K562 (cell line): Measurements from ENCODE around the gene ENO3. TPM values are rescaled to one million over a fixed set of nuclear protein-coding genes. Genes with fewer than 3 reads are reported as not detected.

Experiments
- ATAC-seq: fragments of 200-7000 bp; cut with Tn5 transposase; 3 replicates; pipeline ENCODE4 v1.9.1; 2020; ENCODE audit warnings: moderate library complexity
- BruUV-seq: library from RNA; stranded (reverse); fragments of 400-500 nt; replicated peaks from 2 replicates; lab custom pipeline; 2021; lab: Mats Ljungman, UMichigan
- CTCF ChIA-PET: fragments of 300-600 bp; formaldehyde crosslinking; extraction: SDS; loops from one replicate; lab custom pipeline; 2021; ENCODE audit warnings: low intra/inter-chr PET ratio; lab: Yijun Ruan, JAX
- POLR2A ChIA-PET: fragments of 300-600, 350-650 bp; sonication (Branson Sonifier 250); formaldehyde crosslinking; extraction: SDS; loops from one replicate; lab custom pipeline; 2021; ENCODE audit warnings: antibody characterized with exemption, inconsistent platforms; lab: Yijun Ruan, JAX
- DNase-seq, 4 experiments: peaks; one replicate each; pipeline versions ENCODE4 v3.0.0 to v3.0.0-alpha.2; 2011 to 2018; ENCODE audit warnings: low spot score in 3 of 4, mixed read lengths in 3 of 4; ENCODE audit errors: extremely low read depth in 1 of 4
- FAIRE-seq: peaks from 2 replicates; lab custom pipeline; 2011; peaks lifted over from hg19 to GRCh38; lab: Jason Lieb, UNC
- H2AFZ ChIP-seq: 2 replicates; pipeline ENCODE4 v1.6.0; 2011; ENCODE audit warnings: low read depth, low read length, control low read depth, inconsistent platforms
- H3K27ac ChIP-seq: fragments of 200-600 bp; 3 replicates; pipeline ENCODE4 v1.8.0; 2011; ENCODE audit warnings: low read depth, mild to moderate bottlenecking, control low read depth, inconsistent platforms, low read length, moderate library complexity, mixed read lengths; ENCODE audit errors: extremely low read depth
- H3K27me3 ChIP-seq, 2 experiments: fragments of 300-600 bp in 1 of 2; 2 replicates in 1 of 2; 3 replicates in 1 of 2; pipeline versions ENCODE4 v1.6.0 to v1.8.0; 2011; ENCODE audit warnings: inconsistent platforms in 2 of 2, low read length in 2 of 2, mild to moderate bottlenecking in 1 of 2, mixed read lengths in 1 of 2, moderate library complexity in 1 of 2; ENCODE audit not compliant: control insufficient read depth in 2 of 2, insufficient read depth in 2 of 2
- H3K36me3 ChIP-seq: fragments of 300-600 bp; 3 replicates; pipeline ENCODE4 v1.8.0; 2011; ENCODE audit warnings: mild to moderate bottlenecking, low read length, inconsistent platforms; ENCODE audit not compliant: control insufficient read depth, insufficient read depth
- H3K4me1 ChIP-seq, 2 experiments: fragments of 200-600 bp in 1 of 2; replicated peaks in 1 of 2; 2 replicates in 1 of 2; 3 replicates in 1 of 2; pipeline versions ENCODE4 v1.5.1 to v1.8.0; 2011; ENCODE audit warnings: inconsistent platforms in 2 of 2, low read length in 2 of 2, mild to moderate bottlenecking in 1 of 2, mixed read lengths in 1 of 2, moderate library complexity in 1 of 2; ENCODE audit not compliant: control insufficient read depth in 2 of 2, insufficient read depth in 2 of 2
- H3K4me2 ChIP-seq: 2 replicates; pipeline ENCODE4 v1.6.1; 2011; ENCODE audit warnings: low read length, control low read depth, inconsistent platforms, mixed read lengths; ENCODE audit not compliant: insufficient read depth
- H3K4me3 ChIP-seq: fragments of 200-600 bp; sonication (generic), shearing (Covaris generic); 2 replicates; pipeline ENCODE4 v1.5.1; 2016; ENCODE audit warnings: control low read depth, inconsistent platforms
- H3K79me2 ChIP-seq: fragments of 200-600 bp; 3 replicates; pipeline ENCODE4 v1.8.0; 2011; ENCODE audit warnings: low read length, inconsistent platforms; ENCODE audit not compliant: control insufficient read depth, insufficient read depth
- H3K9ac ChIP-seq, 2 experiments: 2 replicates each; pipeline versions ENCODE4 v1.6.0 to v1.6.1; 2011; ENCODE audit warnings: low read depth in 2 of 2, low read length in 2 of 2, control low read depth in 1 of 2, inconsistent platforms in 1 of 2, mild to moderate bottlenecking in 1 of 2, mixed read lengths in 1 of 2; ENCODE audit not compliant: insufficient read depth in 1 of 2
- H3K9me1 ChIP-seq: one replicate; pipeline ENCODE4 v1.6.0; 2011; ENCODE audit warnings: inconsistent platforms, mild to moderate bottlenecking, low read length, moderate library complexity; ENCODE audit not compliant: control insufficient read depth, insufficient read depth
- H3K9me3 ChIP-seq: replicated peaks from 2 replicates; pipeline ENCODE4 v1.5.1; 2011; ENCODE audit warnings: low read depth, low read length, inconsistent platforms; ENCODE audit not compliant: control insufficient read depth, insufficient read depth
- H4K20me1 ChIP-seq: replicated peaks from 2 replicates; pipeline ENCODE4 v1.6.1; 2011; ENCODE audit warnings: low read length, inconsistent platforms, mixed read lengths; ENCODE audit not compliant: control insufficient read depth, insufficient read depth
- CTCF ChIP-seq, 3 experiments: IDR thresholded peaks in 2 of 3; conservative IDR thresholded peaks in 1 of 3; 2 replicates each; pipeline ENCODE4 v1.5.1; 2011 to 2012; ENCODE audit warnings: low read length in 3 of 3, mild to moderate bottlenecking in 3 of 3, control low read depth in 2 of 3, improper control_type of control experiment in 1 of 3, inconsistent platforms in 1 of 3, low read depth in 1 of 3, mixed read lengths in 1 of 3, moderate library complexity in 1 of 3; ENCODE audit not compliant: insufficient read depth in 2 of 3
- CTCFL ChIP-seq: IDR thresholded peaks from 2 replicates; pipeline ENCODE4 v1.6.1; 2011; ENCODE audit warnings: borderline replicate concordance, low read depth, mild to moderate bottlenecking, moderate library complexity, low read length; ENCODE audit not compliant: insufficient read depth, poor library complexity, severe bottlenecking
- PRDM10 ChIP-seq: fragments of 450-650 bp; IDR thresholded peaks from 2 replicates; pipeline ENCODE4 v1.6.1; 2018; ENCODE audit not compliant: partially characterized antibody
- ZBTB26 ChIP-seq: fragments of 450-650 bp; formaldehyde crosslinking; IDR thresholded peaks from 2 replicates; pipeline ENCODE4 v1.4.0; 2022; ENCODE audit warnings: missing genetic modification characterization
- WGBS: fragments of 100-300 bp; shearing (Covaris generic); methylation state at CpG from one replicate; pipeline ENCODE4 v1.1.6; 2016; ENCODE audit warnings: low coverage, mixed read lengths; ENCODE audit not compliant: insufficient coverage; ENCODE audit errors: missing lambda C conversion rate; 5-methylcytosine and 5-hydroxymethylcytosine counted together
- in situ Hi-C: fragments of 300-500 bp; cut with MboI; formaldehyde crosslinking; loops from 4 replicates; pipeline ENCODE4 v1.15.0; 2018; ENCODE audit warnings: inconsistent platforms, mixed read lengths
- intact Hi-C: fragments of 100-400 bp; cut with micrococcal nuclease; formaldehyde crosslinking; loops from 2 replicates; pipeline ENCODE4 v1.14.2; 2022
- polyA plus RNA-seq, 8 experiments: library from polyadenylated mRNA; depleted of rRNA in 4 of 8; stranded (reverse) in 5 of 8; unstranded in 3 of 8; fragments of >200 nt; fragmentation: Nextera tagmentation in 2 of 8; fragmentation: Illumina TruSeq in 1 of 8; extraction: Ambion mirVana in 2 of 8; extraction: Trizol in 1 of 8; gene quantifications; 2 replicates each; pipeline versions ENCODE4 v1.2.1 to v1.2.3, GENCODE V29; 2011 to 2014; ENCODE audit warnings: inconsistent platforms in 1 of 8, missing spikeins in 1 of 8
- total RNA-seq, 7 experiments: library from RNA; depleted of rRNA in 6 of 7; stranded (reverse); fragments of >200 nt in 6 of 7; fragmentation: Illumina TruSeq in 2 of 7; extraction: Trizol in 2 of 7; gene quantifications; 2 replicates each; pipeline versions ENCODE4 v1.2.1 to v1.2.3, GENCODE V29; 2011 to 2021; ENCODE audit warnings: low replicate concordance in 1 of 7

ENO3 gene
- total and polyA plus RNA-seq, 9 of the 15 experiments (the other 6 are each of a cell fraction or from before 2014, with no cell fraction given) = 5.7 to 17.2 (median 9.9) TPM

- DNase-seq (peak in 2 of 4 experiments; percentile 18 to 59), ATAC-seq (peak; percentile 50), FAIRE-seq (peak; percentile 23)
- Histone ChIP-seq H3K9ac (no peak overlapping the region), H3K27me3 (no peaks in the 10 kb centered on the region), H3K4me2 (no peak overlapping the region), H2AFZ (no peak overlapping the region), H3K9me1 (no peaks in the 10 kb centered on the region), H3K36me3 (no peaks in the 10 kb centered on the region; the same call in 2 of the 3 replicates), H3K79me2 (peaks cover 4% of the 10 kb centered on the region), H3K4me1 (peaks cover 11 to 29% of the 10 kb centered on the region in 2 experiments), H3K9me3 (no peaks in the 10 kb centered on the region), H4K20me1 (no peaks in the 10 kb centered on the region), H3K4me3 (no peak overlapping the region), H3K27ac (no peak overlapping the region)
- CTCF ChIA-PET = interaction anchor here (0.6 kb wide), 1 partner anchor 101 kb away, joined by 3 read pairs; no protein-coding TSS in a partner anchor
- TF ChIP-seq CTCF (IDR thresholded peaks at IDR 0.05 in 2 of 3, conservative IDR thresholded peaks at IDR 0.05 in 1 of 3; ENCODE audit: insufficient read depth in 2 of 3, low read depth in 1 of 3, low read length in 3 of 3) = peak; percentile 37 to 51 (median 40); a peak in 4 of 6 replicates
- peak; percentile 65 for TF ChIP-seq PRDM10
- TF ChIP-seq ZBTB26 = no peak
- TF ChIP-seq CTCFL = peak; percentile 70
- in situ Hi-C loops (no loop called here), intact Hi-C loops (no loop called here)
- BruUV-seq = no TSS peak
- 41% methylated on average over 6 of the region's 10 CpGs for WGBS
- POLR2A ChIA-PET = interaction anchor here (1.1 kb wide), 1 partner anchor 16 kb away, joined by 7 read pairs; the partner anchor contains the start of gene RNF167
Measured at GRCh38 chr17:4956493-4957061, 5.7 kb downstream of the ENO3 start.
